Gastroesophageal sphincter (tissue), 3 donors: Measurements from ENCODE around the gene SLC10A3.

Experiments used
- POLR2AphosphoS5 ChIP-seq: sonication (generic); formaldehyde crosslinking; IDR thresholded peaks from one replicate; pipeline ENCODE4 v1.6.1; 2017; ENCODE audit warnings: antibody characterized with exemption
- TF ChIP-seq, protein P1 (sequence below), 4 experiments: fragments of 200-600 bp in 2 of 4; fragments of 450-650 bp in 2 of 4; sonication (generic) in 1 of 4; IDR thresholded peaks; one replicate each; pipeline ENCODE4 v1.5.1; 2017 to 2019; ENCODE audit warnings: antibody characterized with exemption in 4 of 4, mild to moderate bottlenecking in 2 of 4, moderate library complexity in 2 of 4

DNA sequence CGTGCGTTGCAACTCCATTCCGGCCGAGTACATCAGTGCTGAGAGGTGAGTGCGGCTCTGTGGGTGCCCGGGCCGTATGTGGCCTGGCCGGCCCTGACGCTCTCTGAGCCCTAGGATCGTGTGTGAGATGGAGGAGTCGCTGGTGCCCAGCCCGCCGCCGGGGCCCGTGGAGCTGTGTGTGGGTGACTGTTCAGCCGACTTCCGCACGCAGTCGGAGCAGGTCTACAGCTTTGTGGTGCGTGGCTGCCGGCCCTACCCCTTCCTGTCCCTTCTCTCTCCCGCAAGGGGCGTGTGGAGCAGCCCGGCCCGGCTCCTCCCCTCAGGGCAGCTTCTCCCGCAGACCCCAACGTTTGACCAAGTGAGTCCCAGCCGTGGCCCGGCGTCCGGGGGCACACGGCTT lies 24.4 kb downstream of the SLC10A3 start:
- TF ChIP-seq, protein P1, sequence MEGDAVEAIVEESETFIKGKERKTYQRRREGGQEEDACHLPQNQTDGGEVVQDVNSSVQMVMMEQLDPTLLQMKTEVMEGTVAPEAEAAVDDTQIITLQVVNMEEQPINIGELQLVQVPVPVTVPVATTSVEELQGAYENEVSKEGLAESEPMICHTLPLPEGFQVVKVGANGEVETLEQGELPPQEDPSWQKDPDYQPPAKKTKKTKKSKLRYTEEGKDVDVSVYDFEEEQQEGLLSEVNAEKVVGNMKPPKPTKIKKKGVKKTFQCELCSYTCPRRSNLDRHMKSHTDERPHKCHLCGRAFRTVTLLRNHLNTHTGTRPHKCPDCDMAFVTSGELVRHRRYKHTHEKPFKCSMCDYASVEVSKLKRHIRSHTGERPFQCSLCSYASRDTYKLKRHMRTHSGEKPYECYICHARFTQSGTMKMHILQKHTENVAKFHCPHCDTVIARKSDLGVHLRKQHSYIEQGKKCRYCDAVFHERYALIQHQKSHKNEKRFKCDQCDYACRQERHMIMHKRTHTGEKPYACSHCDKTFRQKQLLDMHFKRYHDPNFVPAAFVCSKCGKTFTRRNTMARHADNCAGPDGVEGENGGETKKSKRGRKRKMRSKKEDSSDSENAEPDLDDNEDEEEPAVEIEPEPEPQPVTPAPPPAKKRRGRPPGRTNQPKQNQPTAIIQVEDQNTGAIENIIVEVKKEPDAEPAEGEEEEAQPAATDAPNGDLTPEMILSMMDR (IDR thresholded peaks at IDR 0.05) = no peak
- no peak for TF ChIP-seq POLR2AphosphoS5
